Endometrial microvascular endothelial cells (primary cell): ENCODE results near the gene MGMT. TPM values are rescaled to one million over a fixed set of nuclear protein-coding genes. Genes with fewer than 3 reads are reported as not detected.

ENCODE experiments used
- in situ Hi-C: cut with HindIII; loops from 2 replicates; pipeline ENCODE4 v1.10.0; 2017; ENCODE audit warnings: low sequenced_read_pairs, low pct_unique_long_range_greater_than_20kb; ENCODE audit errors: inconsistent ontology term
- total RNA-seq: library from RNA; depleted of rRNA; stranded (reverse); fragments of >200 nt; gene quantifications from one replicate; pipeline ENCODE4 v1.2.3, GENCODE V29; 2015; ENCODE audit errors: inconsistent ontology term

MGMT gene
- total RNA-seq, 1 donor from 2014 or later: 2.0 TPM

DNA sequence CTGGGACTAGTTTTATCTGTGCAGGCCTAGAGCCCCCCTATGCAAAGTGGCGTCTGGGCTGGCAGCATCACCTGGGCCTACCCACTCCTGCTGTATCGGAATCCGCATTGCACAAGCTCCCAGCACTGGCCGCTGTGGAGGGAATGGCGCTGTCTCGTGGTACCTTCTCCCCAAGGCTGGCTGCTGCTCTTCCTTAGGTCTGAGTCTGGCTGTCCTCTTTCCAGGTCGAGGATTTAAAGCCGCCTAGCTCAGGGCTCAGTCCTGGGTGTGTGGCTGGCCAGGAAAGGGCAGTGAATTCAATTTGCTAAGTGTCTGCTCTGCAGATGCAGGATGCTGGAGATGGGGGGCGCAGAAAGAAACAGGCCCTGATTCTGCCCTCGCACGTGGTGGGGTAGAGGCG is 44.7 kb downstream of the MGMT start:
- in situ Hi-C loops: no loop called here

DNA sequence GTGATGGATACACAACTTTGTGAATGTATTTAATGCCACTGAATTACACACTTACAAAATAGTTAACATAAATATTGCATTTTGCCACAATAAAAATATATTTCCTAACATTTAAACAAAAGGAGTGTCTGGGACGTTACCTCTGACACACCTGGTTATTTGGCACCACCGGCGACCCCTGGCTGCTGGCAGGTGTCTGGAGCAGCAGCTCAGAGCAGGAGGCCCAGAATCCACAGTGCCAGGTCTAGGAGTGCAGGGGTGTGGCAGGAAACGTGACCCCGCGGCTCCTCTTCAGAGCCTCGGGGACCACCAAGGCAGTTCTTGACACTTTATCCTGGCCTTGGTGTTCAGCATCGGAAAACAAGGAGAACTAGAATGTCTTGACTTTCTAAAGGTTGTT is 46.3 kb downstream of the MGMT start:
- in situ Hi-C loops: no loop called here

- in situ Hi-C loops: no loop called here
Measured at GRCh38 chr10:129514568-129515451, 47.8 kb downstream of the MGMT start.

GRCh38 chr10:129516846-129517679 is 50.0 kb downstream of the MGMT start:
- in situ Hi-C loops: no loop called here

- in situ Hi-C loops: no loop called here
Measured at GRCh38 chr10:129517680-129518057, 50.6 kb downstream of the MGMT start.

- in situ Hi-C loops: no loop called here
Measured at GRCh38 chr10:129518793-129519192, 51.8 kb downstream of the MGMT start.

- in situ Hi-C loops: no loop called here
Measured at GRCh38 chr10:129520440-129521080, 53.5 kb downstream of the MGMT start.

GRCh38 chr10:129521161-129522025 is 54.4 kb downstream of the MGMT start:
- in situ Hi-C loops: no loop called here

- in situ Hi-C loops: no loop called here
Measured at GRCh38 chr10:129522041-129522585, 55.1 kb downstream of the MGMT start.

DNA sequence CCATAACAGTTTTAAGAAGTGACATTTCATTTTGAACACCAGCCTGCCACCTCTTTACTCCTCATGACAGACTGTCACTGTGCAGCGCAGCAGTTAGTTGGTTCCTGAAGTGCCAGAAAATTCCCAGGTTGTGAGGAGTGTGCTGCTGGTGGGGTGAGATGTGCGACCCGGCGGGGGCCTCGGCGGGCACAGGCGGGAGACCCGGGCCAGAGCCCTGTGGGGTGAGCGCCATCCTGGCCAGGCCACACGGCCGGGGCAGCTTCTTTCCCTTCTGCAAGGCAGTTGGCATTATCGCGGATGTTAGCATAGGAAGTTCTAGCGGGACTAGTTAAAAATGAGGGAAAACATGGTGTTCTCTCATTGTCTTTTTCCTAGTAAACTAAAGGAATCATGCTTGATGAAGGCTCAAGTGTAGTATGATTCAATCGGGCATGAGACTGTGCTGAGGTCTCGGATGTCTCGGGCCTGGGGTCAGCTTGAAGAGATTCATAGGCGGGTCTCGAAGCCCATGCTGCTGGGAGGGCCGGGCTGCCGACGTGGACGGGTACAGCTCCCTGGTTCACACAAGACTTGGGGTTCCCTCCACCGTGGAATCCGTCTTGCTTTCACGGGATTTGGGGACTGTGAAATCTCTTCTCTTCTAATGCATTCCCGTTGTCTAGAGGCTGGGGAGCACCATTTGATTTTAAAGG is 56.1 kb downstream of the MGMT start:
- in situ Hi-C loops: no loop called here

- in situ Hi-C loops: no loop called here
Measured at GRCh38 chr10:129523723-129524316, 56.8 kb downstream of the MGMT start.

GRCh38 chr10:129524936-129525335 is 57.9 kb downstream of the MGMT start:
- in situ Hi-C loops: no loop called here

DNA sequence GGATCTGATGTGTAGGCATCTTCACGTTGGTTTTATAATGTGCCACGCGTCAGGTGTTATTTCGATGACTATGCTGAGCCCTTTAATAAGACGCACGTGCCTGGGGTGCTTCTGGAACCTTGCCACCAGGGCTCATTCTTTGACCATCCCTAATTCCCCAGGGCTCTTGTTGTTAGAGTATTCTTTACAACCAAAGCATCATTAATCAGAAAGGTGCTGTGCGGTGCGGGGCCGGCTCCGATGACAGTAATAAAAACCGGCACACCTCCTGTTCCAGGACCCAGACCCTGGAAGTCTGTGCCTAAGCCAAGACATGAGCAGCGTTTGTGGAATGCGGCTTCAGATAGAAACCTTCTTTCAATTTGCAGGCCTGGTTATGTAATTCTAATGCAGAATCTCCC is 58.4 kb downstream of the MGMT start:
- in situ Hi-C loops: no loop called here

DNA sequence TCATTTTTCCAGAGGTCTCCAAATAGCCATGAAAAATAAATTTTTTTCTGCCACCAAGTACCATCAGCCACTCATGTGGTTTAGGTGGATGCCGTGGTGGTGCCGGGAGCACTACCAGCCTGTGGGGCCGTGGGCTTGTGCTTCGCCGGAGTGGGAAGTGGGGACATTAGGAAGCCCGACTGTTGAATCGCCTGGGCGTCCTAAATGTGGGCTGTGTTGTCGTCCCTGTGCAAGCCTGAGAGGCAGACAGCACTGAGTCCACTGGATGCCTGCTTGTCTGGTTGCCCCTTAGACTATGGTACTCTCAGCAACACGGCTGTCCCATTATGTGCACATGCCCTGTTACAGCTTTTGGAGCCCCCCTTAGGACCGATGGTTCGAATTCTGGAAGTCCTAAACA is 59.9 kb downstream of the MGMT start:
- in situ Hi-C loops: no loop called here

DNA sequence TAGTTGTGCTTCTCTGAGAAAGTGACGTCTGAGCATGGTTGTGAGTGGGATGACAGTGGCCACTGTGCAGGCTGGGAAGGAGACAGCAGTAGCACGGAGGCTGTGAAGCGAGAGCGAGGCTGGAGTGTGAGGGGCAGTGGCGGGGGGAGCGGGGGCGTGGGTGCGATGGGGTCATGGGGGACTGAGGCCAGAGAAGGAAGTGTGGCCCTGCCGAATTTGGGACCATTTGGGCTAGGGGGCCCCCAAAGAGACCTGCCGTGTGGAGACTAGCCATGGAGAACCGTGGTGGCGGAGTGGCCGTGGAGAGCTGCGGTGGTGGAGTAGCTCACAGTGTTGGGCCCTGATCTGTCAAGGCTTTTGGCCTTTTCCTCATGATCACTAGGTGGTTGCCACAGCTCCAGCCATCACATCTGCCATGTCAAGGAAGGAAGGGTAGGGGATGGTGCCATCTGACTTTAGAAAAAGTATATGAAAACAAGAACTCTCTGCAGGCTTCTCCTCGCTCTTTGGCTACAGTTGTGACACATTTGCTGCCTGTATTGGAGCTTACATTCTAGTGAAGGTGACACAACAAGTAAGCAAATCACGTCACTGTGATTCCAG is 61.4 kb downstream of the MGMT start:
- in situ Hi-C loops: no loop called here

DNA sequence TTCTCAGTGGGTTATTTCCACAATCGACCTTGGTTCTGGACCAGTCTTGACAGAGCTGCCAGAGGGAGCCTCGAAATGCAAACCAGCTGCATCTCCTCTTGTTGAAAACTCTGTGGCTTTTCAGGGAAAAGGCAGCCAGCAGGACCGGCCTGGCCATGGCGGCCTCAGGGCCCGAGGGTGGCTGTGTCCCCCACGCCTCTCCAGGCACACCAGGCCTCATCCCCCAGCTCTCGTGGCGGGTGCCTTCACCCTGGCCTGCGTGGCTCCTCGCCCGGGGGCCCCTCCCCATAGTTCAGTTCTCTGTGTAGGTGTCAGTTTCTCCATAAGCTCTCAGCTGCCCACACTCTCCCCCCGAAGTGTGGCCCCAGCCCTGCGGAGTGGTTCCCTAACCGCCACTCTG is 63.5 kb downstream of the MGMT start:
- in situ Hi-C loops: no loop called here
